LNCAP (cell line): ENCODE data around the gene RAN.

Source experiments
- CTCF ChIP-seq: fragments of 450-650 bp; IDR thresholded peaks from 2 replicates; pipeline ENCODE4 v1.5.1; 2017; ENCODE audit warnings: mild to moderate bottlenecking

Gene RAN

DNA sequence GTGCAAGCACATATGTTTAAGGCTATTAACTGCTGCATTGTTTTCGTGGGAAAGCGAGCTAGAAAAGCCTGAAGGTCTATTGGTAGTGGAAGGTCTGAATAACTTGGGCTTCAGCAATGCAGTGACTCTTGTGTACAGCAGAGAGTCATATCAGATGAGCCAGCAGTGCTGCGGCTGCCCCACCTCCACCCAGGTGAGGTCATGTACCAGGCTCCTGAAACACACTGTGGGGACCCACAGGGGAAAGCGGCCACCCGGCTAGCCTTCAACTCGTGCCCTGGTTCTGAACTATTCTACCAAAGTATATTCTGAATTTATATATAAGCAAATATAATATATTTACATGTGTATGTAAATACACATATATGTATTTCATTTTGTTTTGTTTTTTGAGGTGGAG is 12.7 kb upstream of the RAN start:
- no peak for TF ChIP-seq CTCF

GRCh38 chr12:130860311-130860710 is 11.6 kb upstream of the RAN start:
- no peak for TF ChIP-seq CTCF

- TF ChIP-seq CTCF, result no peak
Observed at GRCh38 chr12:130862161-130862560, 9.7 kb upstream of the RAN start.

GRCh38 chr12:130863298-130863697 is 8.6 kb upstream of the RAN start:
- no peak for TF ChIP-seq CTCF

GRCh38 chr12:130868412-130868811 is 3.5 kb upstream of the RAN start:
- no peak for TF ChIP-seq CTCF

DNA sequence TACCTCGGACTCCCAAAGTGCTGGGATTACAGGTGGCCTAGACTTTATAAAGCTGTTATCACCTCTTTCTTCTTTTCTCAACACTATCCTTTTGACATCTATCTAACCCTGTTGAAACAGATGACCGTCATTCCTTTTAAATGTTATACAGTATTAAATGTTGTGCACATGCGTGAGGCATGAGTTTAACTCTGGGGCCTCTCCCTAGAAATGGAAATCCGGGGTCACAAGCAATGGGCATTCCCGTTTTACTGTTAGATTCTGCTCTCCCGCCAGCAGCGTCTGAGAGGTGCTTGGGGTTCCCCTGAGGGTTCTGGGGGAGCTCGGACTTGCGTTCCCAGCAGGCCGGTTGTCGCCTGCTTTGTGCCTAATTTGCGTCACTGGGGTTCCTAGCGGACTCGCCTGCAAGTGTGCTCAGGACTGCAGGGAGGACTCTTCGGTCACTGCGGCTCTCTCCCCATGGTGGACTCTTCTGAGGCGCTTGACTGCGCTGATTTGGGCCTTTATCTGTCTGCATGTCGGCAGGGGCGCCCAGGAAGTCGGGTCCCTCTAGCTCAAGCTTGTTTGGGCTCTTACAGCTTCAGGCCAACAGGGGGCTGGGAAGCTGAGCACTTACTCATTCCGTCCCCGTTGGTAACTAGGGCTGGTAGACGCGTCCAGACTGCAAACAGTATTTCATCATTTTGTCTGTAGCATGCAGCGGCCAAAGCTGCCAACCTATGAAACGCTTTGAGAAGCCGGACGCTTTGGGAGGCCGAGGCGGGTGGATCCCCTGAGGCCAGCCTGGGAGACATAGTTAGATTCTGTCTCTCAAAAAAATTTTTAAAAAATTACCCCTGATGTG is 1.2 kb upstream of the RAN start:
- TF ChIP-seq CTCF, result no peak

DNA sequence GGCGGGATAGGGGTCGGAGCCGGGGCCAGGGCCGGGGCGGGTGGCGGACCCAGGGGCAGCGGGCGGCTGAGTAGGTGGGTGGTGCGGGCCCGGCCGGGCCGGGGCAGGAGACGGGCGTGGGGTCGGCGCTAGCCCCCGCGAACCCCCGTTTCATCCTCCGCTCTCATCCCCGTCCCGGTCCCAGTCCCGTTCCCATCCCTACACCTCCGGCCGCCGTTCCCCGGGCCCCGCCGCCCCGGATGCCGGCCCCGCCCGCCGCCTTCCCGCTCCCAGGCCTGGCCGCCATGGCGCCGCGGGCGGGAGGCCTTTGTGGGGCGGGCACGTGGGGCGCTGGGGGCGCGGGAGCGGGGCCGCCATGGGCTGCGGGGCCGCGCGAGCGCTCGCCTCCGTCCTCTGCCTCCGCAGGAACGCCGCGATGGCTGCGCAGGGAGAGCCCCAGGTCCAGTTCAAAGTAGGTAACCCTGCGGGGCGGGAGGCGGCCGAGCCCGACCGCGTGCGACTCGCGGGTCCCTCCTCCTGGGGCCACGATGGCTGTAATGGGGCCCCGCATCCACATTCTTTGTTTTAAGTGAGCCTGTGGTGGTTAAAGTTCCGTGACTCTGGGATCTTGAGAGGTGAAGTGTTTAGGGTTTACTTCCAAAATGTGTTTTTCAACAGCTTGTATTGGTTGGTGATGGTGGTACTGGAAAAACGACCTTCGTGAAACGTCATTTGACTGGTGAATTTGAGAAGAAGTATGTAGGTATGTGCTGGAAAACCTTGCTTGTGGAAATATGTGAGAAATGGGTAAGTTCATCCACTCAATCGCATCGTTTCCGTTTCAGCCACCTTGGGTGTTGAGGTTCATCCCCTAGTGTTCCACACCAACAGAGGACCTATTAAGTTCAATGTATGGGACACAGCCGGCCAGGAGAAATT is 572 bp downstream of the RAN start:
- TF ChIP-seq CTCF, result no peak
